ENCODE data around the gene ESPL1. TPM values are rescaled to one million over a fixed set of nuclear protein-coding genes. Genes with fewer than 3 reads are reported as not detected.

ESPL1 gene
- total and polyA plus RNA-seq, 2 of the 13 experiments (the other 11 are each of a cell fraction or from before 2014, with no cell fraction given): 5.8 to 11.5 TPM

- TF ChIP-seq ARNTL (CRISPR knock-in tag; IDR thresholded peaks at IDR 0.05): peak; percentile 72
- peak; percentile 94 for TF ChIP-seq ZBTB40 (IDR thresholded peaks at IDR 0.05)
- TF ChIP-seq ZBTB40 (CRISPR knock-in tag; IDR thresholded peaks at IDR 0.05): peak; percentile 34; the same call in 1 of the 2 replicates
- TF ChIP-seq ZNF639 (CRISPR knock-in tag; conservative IDR thresholded peaks at IDR 0.05): peak; percentile 93
- TF ChIP-seq NCOA5 (CRISPR knock-in tag; IDR thresholded peaks at IDR 0.05): no peak
- TF ChIP-seq SNRNP70 (IDR thresholded peaks at IDR 0.05; ENCODE audit: low read depth, low read length): no peak
- no peak for TF ChIP-seq MIER2 (CRISPR knock-in tag; IDR thresholded peaks at IDR 0.05)
- TF ChIP-seq MEIS1 (CRISPR knock-in tag; IDR thresholded peaks at IDR 0.05; ENCODE audit: borderline replicate concordance): no peak
- TF ChIP-seq DPF2 (CRISPR knock-in tag; IDR thresholded peaks at IDR 0.05; ENCODE audit: borderline replicate concordance, low read depth): 0 out of 2 replicates have a peak, but pooled peaks have one; percentile 19
- no peak for TF ChIP-seq NFATC3 (CRISPR knock-in tag; IDR thresholded peaks at IDR 0.05)
- TF ChIP-seq RORA (CRISPR knock-in tag; IDR thresholded peaks at IDR 0.05): no peak
- peak; percentile 70 for TF ChIP-seq ZNF883 (CRISPR knock-in tag; IDR thresholded peaks at IDR 0.05; ENCODE audit: not compliant biosample characterization)
- TF ChIP-seq ZNF670 (CRISPR knock-in tag; IDR thresholded peaks at IDR 0.05; ENCODE audit: borderline replicate concordance): no peak; the same call in 1 of the 2 replicates
- no peak for TF ChIP-seq FIP1L1 (IDR thresholded peaks at IDR 0.05; ENCODE audit: borderline replicate concordance, insufficient read depth, low read depth, low read length)
- no peak for TF ChIP-seq SETDB1 (CRISPR knock-in tag; IDR thresholded peaks at IDR 0.05; ENCODE audit: borderline replicate concordance)
- no peak for TF ChIP-seq SNAI1 (CRISPR knock-in tag; IDR thresholded peaks at IDR 0.05; ENCODE audit: borderline replicate concordance)
- no peak for TF ChIP-seq ZNF180 (CRISPR knock-in tag; IDR thresholded peaks at IDR 0.05; ENCODE audit: borderline replicate concordance, low read depth)
Measured at GRCh38 chr12:53299454-53300180, 31.5 kb downstream of the ESPL1 start, which contains the start of gene MYG1 (continued).

All from HepG2 (cell line).